GM03348 (cell line): ENCODE data around the gene ANKDD1A.

Experiments
- DNase-seq: peaks from one replicate; pipeline ENCODE4 v3.0.0; 2012; ENCODE audit warnings: low spot score

Gene ANKDD1A

DNA sequence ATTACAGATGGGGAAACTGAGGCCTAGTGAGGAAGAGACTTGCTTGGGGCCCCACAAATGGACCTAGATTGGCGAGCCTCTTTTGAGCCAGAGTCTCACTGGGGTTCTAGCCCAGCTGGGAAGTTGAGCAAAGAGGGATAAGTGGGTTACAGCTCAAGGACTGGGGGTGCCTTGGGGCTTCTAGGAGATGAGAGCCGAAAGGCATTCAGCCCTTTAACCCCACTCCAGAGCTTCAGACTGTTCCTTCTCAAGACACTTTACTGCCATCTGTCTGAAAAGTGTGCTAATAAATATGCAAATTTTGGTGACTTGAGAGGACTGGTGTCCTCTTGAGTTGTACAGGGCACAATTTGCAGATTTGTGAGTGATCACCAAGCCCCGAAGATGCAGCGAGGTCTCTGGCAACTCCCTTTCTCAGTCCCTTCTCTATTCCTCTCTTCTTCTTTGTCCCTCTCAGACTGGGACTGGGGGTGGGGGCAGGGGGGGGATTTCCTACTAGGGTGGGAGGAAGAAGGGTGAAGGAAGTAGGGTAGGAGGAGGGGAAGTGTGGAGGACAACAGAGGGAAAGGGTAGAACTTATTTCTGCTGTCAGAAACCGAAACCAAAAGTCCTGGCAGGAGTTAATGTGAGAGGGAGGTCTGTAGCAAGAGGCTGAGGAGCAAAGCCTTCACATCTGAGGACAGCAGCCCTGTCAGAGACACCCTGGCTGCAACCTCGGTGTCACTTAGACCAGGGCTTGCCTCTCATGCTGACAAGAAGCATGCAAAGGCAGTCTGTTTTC lies 16.2 kb upstream of the ANKDD1A start:
- DNase-seq: peak; percentile 60

DNA sequence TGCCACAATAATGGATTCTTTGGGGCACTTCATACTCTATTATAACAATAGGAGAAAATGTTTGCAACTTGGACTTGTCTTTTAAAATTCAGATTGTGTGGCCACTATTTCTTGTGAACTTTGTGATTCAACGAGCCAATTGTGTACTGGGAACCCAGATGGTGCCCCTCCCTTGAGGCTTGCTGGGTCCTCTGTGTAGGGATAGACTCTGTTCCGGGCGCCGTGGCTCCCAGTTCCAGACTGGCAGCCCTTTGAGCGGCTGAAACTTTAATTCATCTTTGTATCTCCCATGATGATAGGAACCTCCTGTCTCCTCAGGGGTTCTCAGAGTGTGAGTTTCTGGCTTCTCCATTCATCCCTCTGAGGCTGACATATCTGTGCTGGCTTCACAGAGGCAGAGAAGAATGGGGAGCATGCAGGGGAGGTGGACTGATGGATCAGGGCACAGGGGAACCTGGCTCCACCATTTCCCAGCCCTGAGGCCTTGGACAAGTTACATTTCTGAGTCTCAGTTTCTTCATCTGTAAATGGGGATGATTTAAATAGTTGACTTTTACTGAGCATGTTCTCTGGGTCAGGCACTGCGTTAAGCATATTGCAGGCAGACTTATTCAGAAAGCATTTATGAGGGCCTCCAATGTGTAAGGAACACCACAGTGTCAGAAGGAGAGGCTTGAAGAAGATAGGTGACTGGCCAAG lies 15.2 kb upstream of the ANKDD1A start:
- no peak for DNase-seq

DNA sequence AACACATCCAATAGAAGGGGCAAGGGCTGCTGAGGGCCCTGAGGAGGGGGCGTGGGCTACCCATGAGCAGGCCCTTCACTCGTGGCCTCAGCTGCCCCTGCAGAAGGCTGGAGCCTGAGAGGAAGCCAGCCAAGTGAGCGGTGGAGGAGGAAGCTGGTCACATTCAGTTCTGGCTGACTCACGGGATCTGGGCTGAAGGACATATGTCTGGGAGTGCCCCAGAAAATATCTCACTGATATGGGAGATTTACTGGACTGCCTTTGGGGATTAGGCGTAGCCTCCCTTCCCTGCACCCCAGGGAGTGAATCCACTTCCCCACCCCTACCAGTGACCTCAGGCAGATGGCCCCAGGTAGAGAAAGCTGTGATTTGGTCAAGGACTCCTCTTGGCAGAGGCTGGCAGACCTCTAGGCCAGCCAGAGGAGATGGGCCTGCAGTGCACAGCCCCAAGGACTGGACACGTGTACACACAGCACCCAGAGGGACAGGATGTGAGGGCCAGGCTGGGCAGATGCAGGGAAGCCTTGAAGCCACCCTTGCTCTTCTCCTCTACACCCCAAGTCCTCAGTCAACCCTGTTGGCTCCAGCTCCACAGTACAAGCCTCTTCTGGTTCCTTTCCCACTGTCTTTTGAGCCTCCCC lies 14.2 kb upstream of the ANKDD1A start:
- peak; percentile 86 for DNase-seq

DNA sequence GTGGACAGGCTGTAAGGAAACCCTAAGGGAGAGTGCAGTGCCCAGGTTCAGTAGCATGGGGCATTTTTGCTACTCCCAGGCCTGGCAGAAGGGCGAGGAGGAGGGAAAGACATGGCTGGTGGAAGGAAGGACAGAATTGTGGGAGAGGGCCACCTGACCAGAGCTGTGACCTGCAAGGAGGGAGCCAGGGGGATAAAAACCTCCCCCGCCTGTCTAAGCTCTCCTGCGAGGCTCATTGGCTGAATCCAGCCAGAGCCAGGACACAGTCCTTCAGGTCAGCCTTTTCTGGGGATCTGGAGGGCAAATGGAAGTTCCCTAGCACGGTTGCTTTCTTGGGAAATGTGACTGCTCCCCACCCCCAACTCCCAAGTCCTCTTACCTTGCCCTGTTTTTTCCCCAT lies 13.3 kb upstream of the ANKDD1A start:
- DNase-seq: no peak

DNA sequence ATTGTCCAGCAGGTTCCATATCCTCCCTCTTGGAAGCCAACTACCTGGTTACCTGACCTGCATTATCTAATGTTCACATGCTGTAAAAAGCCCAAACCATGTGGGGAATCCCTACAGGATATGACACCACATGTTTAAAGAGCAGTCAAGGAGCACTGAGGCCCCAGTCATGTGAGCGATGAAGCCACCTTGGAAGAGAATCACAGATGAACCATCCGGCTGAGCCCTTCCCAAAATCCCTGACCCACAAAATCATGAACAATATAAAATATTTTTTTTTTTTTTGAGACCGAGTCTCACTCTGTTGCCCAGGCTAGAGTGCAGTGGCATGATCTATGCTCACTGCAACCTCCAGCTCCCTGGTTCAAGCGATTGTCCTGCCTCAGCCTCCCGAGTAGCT lies 10.6 kb upstream of the ANKDD1A start:
- DNase-seq: no peak

DNA sequence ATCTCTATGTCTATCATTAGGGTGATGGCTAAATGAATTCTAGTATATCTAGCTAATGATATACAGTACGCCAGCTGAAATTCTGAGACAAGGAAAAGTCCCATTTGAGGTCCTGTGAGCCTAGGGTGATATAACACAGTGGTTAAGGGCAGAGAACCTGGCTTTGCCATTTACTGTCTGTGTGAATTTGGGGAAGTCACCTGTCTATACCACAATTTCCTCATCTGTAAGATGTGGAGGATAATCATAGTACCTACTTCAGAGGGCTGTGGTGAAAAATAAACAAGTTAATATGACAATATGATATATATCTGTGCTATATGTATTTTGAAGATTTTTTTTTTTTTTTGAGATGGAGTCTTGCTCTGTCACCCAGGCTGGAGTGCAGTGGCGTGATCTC lies 9.8 kb upstream of the ANKDD1A start:
- no peak for DNase-seq

DNA sequence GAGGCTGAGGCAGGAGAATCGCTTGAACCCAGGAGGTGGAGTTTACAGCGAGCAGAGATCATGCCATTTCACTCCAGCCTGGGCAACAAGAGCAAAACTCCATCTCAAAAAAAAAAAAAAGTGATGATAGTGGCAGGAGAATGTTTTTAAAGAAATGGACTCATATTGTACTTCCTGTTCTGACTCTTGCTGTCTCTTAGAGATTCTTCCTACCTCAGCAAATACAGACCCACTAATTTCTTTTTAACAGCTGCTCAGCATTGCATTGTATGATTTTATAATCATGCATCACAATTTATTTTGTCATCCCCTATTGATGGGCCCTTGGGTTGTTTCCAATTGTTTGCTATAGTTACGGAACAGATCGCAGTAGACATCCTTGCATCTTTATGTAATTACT lies 8.8 kb upstream of the ANKDD1A start:
- no peak for DNase-seq

DNA sequence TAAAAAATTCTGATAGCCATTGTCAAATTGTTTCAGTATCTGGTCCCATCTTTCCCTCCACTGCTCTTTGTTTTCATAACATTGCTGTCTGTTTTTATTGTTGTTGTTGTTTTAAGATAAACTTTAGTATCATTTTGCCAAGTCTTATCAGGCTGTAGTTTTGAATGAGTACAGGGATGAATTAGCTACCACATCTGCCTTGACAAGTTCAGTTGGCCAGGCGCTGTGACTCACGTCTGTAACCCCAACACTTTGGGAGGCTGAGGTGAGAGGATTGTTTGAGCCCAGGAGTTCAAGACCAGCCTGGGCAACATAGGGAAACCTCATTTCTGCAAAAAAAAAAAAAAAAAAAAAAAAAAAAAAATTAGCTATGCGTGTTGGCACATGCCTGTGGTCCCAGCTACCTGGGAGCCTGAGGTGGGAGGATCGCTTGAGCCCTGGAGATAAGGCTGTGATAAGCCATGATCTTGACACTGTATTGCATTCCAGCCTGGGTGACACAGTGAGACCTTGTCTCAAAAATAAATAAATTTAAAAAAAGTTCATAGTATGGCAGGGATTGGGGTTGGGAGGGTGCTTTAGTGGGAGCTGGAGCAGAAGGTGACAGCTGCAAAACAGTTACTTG lies 8.3 kb upstream of the ANKDD1A start:
- DNase-seq: no peak

DNA sequence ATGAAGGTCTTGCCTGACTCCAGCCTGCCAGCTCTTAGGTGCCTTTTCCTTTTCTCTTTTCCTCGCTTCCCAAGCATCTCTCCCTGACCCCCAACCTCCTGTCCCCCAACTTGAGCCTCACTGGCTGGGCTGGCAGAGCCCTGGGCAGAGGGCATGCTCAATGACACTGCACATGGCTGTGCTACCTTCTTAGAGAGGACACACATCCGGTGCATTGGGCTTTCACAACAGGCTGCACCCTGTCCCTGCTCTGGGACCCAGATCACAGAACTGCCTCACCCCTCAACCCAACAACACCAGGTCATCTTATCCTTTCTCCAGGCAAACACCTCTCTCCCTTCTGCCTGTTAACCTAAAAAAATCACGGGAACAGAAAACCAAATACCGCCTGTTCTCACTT lies 7.5 kb upstream of the ANKDD1A start:
- no peak for DNase-seq

DNA sequence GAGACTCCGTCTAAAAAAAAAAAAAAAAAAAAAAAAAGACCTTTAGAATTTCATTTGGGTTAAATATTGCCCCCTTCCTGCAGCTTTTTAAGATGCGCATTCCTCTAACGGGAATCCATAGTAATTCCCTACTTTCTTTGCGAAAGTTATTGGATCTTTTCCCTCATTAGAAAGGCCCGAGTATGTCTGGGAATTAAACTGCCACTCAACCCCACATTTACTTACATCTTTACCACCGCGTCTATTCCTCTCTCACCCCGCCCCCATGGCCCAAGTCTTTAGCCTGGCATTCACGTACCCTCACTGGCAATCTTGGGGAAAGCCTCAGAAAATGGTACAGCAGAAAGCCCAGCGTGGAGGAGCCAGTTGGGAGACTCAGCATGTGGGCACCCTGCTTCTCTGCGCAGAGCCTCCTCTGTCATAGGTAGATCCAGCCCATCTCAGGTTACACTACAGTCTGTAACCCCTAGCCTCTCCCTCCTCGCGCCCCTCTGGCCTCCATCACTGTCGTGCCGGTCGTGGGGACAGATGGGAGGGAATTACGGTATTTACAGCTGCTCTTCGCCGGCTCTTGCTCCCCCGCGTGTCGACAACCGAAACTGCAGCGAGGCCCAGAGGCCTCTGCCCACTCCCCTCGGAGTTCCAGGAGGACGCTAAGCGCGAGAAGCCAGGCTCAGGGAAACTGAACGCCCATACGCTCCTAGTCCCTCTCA lies 6.4 kb upstream of the ANKDD1A start:
- DNase-seq: peak; percentile 93

DNA sequence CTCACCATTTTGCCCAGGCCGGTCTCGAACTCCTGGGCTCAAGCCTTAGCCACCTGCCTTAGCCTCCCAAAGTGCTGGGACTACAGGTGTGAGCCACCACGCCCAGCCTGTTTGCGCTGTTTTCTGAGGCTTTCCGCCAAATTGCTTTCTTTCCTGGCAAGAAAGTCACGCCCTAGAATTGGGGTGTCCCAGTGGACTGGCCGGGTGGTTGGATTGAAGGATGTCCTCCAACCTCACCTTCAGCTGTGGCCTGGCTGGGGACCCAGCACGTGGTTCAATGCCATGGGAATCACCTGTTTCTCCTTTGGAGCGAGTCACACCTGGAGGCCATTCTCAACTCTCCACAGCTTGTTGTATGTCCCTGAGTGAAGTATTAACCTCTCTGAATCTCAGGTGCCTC lies 5.8 kb upstream of the ANKDD1A start:
- no peak for DNase-seq

DNA sequence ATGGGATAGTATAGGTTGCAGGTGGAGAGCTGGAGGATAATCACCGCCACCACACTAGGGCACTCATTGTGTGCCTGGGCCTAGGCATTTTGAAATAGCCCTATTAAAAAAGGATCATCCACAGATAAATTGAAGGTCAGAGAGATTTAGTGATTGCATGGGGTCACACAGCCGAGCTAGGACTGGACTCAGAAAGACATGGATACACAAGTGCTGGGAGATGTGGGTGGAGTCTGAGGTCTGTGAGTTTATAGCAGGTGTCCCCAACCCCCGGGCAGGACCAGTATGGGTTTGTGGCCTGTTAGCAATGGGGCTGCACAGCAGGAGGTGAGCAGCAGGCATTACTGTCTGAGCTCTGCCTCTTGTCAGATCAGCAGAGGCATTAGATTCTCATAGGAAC lies 5.3 kb upstream of the ANKDD1A start:
- DNase-seq: no peak

DNA sequence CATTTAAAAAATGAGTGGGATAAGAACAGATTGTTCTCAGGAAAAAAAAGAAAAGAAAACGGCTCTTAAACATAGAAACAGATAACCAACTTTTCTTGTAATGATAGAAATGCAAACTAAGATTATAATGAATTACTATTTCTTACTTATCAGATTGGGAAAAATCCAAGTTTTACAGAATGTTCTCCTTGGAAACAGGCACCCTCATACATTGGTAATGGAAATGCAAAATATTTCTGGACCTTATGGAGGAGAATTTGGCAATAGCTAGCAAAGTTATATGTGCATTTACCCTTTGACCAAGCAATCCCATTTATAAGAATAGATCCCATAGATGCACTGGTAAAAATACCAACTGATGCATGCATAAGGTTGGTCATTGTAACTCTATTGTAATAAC lies 3.7 kb upstream of the ANKDD1A start:
- no peak for DNase-seq

DNA sequence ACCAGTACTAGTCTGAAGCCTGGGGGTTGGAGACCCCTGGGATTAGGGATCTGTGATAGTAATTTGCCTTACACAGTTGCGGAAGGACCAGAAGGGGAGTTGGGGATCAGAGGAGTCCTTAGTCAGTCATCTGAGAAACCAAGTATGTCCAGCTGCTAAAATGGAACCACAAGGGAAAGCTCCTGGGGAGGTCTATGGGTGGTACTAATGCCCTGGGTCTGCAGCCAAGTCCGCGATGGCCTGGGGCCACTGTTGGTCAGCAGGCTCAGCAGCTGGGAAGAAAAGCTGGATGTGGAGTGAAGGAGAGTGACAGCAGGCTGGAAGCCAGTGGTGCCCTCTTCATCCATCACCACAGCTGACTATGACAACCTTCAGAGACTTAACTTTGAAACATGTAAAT lies 2.2 kb upstream of the ANKDD1A start:
- DNase-seq: no peak

DNA sequence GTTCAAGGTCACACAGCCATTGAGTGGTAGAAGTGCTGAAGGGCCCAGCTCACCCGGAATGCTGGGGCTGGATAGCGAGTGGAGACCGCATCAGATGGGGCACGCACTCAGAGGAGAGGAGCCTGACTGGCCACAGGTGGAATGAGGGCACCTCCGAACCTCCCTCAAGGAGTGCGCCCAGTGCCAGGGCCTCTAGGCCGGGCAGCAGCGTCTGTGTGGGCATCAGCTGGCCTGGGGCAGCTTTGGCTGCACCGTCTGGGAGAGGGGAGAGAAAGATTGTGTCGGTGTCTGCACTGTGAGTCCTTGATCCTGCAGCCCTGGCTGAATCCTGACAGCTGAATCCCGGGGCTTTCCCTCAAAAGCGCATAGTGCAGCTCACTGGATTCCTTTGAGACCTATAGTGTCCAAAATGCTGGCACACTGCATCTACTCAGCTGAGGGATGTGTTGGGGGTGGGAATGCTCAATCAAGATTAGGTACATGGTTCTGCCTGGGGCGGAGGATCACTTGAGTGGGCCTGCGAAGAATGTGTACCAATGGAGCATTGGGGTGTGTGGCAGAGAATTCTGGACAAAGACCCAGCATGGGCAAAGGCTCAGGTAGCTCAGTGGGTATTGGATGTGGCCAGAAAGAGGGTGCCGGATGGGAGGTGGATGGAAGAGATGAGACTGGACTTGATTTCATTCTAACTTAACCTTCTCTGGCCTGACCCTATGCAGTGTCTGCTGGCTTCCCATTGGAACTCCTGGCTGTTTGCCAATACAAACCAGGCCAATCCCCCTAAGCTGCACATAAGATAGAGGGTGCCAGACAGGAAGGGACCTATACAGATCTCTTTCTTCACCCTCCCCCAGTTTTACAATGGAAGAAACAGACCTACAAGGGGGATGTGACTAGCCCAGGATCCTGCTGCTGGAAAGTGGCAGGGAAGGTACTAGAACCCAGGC lies 950 bp downstream of the ANKDD1A start:
- DNase-seq: no peak

DNA sequence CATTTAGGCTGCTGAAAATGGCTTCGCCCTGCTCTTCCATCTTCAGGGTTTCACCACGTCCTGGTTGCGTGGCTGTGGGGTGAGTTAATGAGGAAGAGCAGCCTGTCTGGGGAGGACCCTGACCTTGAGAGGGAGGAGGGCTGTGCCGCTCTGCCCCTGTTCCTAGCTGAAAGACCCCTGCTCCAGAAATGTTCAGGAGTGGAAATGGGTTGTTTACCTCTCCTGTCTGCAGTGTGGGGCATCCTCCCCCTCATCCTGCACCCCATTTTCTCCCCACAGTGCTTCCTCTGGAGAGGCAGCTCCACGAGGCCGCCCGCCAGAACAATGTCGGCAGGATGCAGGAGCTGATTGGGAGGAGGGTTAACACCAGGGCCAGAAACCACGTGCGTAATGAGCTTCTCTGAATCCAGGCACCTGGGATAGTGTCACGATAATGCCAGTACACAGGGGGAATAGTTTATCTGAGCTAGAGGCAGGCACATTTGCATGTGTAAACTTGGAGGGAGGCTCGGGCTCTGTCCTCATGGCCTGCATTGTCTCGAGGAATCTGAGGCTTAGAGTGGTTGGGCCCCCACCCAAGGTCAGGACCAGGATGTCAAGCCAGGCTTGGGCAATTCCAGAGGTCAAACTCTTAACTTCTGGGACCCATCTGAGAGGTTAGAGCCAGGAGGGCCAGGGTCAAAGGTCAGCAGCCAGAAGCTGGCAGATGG lies 4.0 kb downstream of the ANKDD1A start:
- no peak for DNase-seq

DNA sequence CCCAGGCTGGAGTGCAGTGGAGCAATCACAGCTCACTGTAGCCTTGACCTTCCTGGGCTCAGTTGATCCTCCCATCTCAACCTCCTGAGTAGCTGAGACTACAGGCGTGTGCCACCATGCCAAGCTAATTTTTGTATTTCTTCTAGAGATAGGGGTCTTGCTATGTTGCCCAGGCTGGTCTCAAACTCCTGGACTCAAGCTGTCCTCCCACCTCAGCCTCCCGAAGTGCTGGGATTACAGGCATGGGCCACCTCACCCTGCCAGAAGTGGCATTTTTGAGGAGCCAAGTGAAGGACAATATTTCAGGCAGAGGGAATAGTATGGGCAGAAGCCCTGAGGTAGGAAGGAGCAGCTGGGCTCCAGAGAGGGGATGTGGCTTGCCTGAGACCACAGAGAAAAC lies 4.7 kb downstream of the ANKDD1A start:
- DNase-seq: no peak

DNA sequence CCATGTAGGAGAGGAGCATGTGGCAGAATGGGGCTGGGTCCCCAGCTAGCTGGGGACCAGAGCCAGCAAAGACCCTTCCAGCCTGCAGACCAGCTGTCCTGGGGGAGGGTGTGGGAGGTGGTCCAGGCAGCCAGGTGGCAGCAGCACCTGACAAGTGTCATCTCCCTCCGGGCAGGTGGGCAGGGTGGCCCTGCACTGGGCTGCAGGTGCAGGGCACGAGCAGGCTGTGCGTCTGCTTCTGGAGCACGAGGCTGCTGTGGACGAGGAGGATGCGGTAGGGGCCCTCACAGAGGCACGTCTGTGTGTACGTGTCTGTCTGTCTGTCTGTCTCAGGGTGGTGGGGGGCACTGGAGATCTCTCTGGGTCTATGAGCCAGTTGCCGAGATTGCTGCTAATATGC lies 5.5 kb downstream of the ANKDD1A start:
- DNase-seq: no peak

DNA sequence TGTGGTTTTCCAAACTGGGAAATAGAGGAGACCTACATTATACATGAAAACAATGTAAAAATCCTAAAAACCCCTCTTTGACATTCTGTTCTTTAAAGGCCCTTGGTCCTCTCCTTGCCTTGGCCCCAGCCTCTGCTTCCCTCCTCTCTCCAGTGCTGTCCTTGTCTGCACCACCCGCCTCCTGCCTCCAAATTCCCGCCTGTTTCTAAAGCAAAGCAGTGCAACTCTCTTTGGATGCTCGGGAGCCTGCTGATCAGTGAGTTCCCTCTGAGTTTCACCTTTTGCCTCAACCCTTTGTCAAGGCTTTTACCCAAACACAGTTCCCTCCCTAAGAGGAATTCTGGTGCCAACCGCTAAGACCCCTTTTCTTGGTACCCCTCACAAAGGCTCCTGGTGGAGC lies 8.0 kb downstream of the ANKDD1A start:
- DNase-seq: no peak

DNA sequence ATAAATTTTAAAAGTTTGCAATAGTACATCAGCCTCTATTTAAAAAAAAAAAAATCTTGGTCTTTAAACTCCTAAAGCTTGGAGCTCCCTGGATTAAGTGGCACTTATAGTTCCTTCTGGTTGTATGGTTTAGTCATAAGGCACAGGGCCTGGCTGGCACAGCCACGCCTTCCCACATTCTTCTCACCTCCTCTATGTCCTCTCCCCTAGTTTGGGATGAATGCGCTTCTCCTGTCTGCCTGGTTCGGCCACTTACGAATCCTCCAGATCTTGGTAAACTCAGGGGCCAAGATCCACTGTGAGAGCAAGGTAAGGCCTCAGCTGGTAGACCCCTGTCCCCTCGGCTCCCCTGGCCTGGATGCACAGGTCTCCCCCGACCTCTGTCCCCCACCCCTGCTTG lies 10.0 kb downstream of the ANKDD1A start:
- DNase-seq: no peak

DNA sequence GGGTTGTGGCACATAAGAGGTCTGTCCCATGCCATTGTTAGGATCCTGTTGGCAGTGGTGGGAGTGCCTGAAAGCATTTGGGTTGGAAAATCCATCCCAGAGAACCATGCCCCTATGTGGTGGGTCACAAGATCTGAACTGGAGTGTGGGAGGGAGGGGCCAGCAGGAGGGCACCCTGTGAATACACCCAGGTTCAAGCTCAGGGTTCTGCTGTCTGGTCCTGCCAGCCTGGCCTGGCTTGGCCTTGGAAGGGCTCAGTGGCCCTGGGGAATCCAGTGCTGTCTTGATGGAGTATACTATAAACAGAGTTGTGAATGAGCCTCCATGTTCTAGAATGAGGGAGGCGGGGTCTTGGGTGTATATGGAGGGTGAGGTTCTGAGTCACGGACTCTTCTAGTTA lies 11.8 kb downstream of the ANKDD1A start:
- DNase-seq: no peak
